Epidermal melanocyte (primary cell): ENCODE measurements around the gene ZNF222.

Experiments
- DNase-seq: peaks from one replicate; pipeline ENCODE4 v3.0.0; 2011; ENCODE audit warnings: low spot score; ENCODE audit not compliant: insufficient read length

The ZNF222 gene

GRCh38 chr19:44025217-44025936 is at the start of gene ZNF222:
ZNF222 (plus strand) TSS chr19:44025379; CDS start chr19:44025437, 58 bp downstream.
- DNase-seq, result peak; percentile 53

DNA sequence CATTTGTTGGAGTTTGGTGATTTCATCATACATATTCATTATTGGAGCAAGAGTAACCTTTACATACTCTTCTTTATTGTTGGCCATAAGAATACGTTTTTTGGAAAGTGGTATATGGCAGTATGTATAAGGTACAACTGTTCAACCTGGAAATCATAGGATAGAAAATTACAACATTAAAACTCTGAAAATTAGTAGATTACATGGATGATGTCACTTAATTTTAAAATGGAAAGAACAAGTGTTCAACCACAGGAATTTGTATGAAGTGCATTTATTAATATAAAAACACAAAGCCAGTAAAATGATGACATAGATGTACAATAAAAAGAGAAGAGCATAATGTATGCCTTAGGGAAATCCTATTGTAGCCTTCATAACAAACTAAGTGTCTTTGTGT is 48.4 kb upstream of the ZNF222 start:
- no peak for DNase-seq

GRCh38 chr19:43983544-43983911 is 41.7 kb upstream of the ZNF222 start:
- DNase-seq, result no peak

DNA sequence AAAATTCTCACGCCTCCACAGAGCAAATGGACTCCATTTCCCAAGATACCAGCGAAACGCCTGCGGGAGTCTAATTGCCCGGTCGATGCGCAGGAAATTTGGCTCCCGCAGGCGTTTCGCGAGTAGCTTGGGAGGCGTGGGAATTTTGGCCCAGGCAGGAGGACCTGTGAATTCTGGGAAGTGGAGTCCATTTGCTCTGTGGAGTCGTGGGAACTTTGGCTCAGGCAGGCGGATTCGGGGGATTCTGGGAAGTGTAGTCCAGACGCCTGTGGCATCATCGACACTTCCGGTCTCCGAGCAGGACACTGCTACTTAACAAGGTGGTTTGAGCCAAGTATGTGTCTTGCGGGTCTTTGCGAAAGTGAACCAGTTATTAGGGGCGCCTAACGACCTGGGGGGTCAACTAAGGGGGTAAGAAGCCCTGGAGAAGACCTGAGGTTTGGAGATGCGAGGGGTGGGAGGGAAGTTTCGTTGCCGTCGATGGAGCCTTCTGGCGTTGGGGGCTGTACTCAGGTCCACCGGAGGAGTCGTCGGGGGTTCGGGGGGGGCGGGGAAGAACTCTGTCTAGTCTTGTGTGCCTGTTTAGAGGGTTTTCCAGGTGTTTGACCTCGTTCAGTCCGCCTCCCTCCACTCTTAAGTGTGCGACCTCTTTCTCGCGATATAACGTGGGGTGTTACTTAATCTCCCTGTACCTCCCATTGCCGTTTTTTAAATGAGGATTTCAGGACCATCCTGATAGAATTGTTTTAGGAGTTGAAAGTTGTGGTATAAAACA is 41.1 kb upstream of the ZNF222 start, which contains the start of gene ZNF155:
Gene ZNF155 (plus strand): TSS at position 277 of the 775 bp plus-strand sequence. CDS start 4,356 bp downstream, outside the sequence.
- peak; percentile 76 for DNase-seq

GRCh38 chr19:43984687-43985000 is 40.5 kb upstream of the ZNF222 start:
- DNase-seq, result no peak

- no peak for DNase-seq
Observed at GRCh38 chr19:43997631-43998290, 27.4 kb upstream of the ZNF222 start.

DNA sequence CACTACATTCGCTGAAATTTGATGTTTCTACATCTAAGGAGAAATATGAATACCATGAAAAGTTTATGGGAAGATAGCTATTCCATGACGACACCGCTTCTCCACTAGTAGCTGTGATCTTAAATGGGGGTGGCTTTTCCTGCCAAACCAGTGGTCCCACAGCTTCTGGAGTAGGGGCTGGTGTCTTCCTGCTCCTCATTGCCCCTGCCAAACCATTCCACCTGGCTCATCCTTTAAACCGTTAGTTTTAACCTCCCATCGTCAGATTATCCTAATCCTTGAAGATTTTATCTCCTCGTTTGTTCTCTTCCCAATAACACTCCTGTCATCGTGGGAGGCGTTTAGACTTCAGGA is 23.0 kb upstream of the ZNF222 start:
- DNase-seq, result no peak

DNA sequence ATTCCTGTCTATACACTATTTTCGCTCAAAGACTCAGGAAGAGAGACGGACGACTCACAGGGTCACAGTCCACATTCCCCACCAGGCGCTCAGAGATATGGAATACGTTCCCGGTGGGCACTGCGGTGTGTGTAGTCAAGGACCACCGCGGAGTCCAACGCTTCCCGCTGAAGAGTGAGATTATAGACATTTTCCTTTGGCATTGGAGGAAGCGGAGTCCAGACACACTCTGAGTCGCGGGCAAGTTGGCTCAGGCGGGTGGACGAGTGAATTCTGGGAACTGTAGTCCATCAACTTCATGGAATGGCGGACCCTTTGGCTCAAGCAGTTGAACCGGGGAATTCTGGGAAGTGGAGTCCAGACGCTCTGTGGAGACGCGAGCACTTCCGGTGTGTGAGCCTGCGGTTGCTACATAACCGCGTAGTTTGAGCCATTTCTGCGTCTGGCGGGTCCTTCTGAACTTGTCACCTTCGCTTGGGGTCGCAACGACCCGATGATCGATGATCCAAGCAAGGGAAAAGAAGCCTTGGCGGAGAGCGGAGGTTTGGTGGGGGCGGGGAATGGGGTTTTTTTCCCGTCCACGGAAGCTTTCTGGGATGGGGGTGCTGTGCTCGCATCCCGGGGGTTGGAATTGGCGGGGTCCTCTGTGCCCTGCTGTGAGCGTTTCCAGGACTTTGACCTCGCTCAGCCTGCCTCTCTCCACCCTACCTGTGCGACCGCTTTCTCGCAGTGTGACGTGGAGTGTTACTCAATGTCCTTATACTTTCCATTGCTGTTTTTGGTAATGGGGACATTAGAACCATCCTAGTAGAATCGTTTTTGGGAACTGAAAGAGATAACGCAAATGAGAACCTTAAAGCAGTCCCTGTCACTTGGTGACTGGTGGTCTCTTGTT is 22.4 kb upstream of the ZNF222 start, which contains the start of gene ZNF230:
Gene ZNF230 (plus strand): TSS at position 392 of the 895 bp plus-strand sequence. CDS start 4,122 bp downstream, outside the sequence.
- peak; percentile 95 for DNase-seq

GRCh38 chr19:44003461-44004009 is 21.6 kb upstream of the ZNF222 start:
- no peak for DNase-seq

DNA sequence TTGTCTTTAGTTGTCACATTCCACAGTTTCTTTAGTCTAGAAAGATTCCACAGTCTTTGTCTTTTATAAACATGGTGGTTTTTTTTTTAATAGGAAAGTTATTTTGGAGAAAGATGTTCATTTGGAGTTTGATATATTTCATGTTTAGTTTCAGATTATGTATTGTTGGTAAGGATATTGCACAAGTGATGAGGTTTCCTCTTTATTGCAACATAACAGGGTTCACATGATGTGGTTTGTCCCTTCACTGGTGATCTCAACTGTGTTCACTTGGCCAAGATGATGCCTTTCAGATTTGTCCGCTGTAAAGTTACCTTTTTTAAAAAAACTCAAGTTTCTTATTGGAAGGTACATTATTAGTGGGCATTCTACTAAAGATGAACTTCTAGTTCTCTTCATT is 19.2 kb upstream of the ZNF222 start:
- DNase-seq, result no peak

- no peak for DNase-seq
Observed at GRCh38 chr19:44007473-44007872, 17.7 kb upstream of the ZNF222 start.

GRCh38 chr19:44010468-44010867 is 14.7 kb upstream of the ZNF222 start:
- no peak for DNase-seq

DNA sequence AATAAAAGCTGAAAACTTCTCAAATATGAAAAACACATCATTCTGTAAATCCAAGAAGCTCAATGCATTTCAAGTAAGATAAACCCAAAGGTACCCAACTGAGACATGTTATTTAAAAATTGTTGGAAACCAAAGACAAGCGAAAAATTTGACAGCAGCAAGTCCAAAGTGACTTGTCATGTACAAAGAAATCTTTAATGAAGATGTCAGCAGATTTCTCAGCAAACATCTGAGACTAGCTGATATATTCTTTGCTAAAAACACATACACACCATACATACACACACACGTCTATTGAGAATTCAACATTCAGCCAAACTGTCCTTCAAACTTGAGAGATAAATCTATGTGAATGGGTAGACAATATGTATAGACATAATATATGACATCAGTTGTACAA is 5.7 kb upstream of the ZNF222 start:
- no peak for DNase-seq

- no peak for DNase-seq
Observed at GRCh38 chr19:44021221-44021620, 4.0 kb upstream of the ZNF222 start.

- DNase-seq, result no peak
Observed at GRCh38 chr19:44024900-44025216, 321 bp upstream of the ZNF222 start.

DNA sequence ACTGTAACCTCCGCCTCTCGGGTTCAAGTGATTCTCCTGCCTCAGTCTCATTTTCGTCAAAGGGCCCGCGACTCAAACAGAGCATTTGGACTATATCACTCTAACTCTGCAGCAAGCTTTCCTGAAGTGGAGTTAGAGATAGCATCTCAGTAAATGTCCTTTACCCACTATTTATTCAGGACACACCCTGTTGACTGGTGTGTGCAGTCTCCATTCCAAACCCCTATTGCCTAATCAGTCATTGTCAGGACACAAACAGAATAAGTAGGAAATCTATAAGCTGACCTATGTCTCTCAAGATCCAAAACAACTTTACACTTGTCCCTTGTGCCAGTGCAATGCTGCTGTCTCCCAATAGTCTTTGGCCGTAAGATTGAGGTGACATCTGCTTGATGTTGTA is 1.4 kb downstream of the ZNF222 start:
- DNase-seq, result no peak

DNA sequence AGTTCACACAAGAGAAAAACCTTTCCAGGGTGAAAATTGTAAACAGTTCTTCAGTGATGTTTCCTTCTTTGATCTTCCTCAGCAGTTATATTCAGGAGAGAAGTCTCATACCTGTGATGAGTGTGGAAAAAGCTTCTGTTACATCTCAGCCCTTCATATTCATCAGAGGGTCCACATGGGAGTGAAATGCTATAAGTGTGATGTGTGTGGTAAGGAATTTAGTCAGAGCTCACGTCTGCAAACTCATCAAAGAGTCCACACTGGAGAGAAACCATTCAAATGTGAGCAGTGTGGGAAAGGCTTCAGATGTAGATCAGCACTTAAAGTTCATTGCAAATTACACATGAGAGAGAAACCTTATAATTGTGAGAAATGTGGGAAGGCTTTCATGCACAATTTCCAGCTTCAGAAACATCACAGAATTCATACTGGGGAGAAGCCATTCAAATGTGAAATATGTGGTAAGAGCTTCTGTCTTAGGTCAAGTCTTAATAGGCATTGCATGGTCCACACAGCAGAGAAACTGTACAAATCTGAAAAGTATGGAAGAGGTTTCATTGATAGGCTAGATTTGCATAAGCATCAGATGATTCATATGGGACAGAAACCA is 6.9 kb downstream of the ZNF222 start:
- no peak for DNase-seq

DNA sequence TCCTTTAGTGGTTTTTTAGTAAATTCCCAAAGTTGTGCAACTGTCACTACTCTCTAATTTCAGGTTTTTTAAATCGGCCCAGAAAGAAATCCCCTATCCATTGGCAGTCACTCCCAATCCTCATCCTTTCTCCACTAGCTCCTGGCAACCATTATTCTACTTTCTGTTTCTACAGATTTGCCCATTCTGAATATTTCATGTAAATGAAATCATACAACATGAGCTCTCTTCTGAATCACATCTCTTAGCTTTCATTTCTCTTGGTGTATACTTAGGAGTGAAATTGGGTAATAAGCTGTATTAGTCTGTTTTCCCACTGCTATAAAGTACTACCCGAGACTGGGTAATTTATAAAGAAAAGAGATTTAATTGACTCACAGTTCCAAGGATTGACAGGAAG is 17.0 kb downstream of the ZNF222 start:
- no peak for DNase-seq

- no peak for DNase-seq
Observed at GRCh38 chr19:44050740-44051649, 25.8 kb downstream of the ZNF222 start.
